K562 (cell line): ENCODE data around the gene ZSWIM4. TPM values are rescaled to one million over a fixed set of nuclear protein-coding genes. Genes with fewer than 3 reads are reported as not detected.

Experiments
- CTCF ChIP-seq, 3 experiments: IDR thresholded peaks in 2 of 3; conservative IDR thresholded peaks in 1 of 3; 2 replicates each; pipeline ENCODE4 v1.5.1; 2011 to 2012; ENCODE audit warnings: low read length in 3 of 3, mild to moderate bottlenecking in 3 of 3, control low read depth in 2 of 3, improper control_type of control experiment in 1 of 3, inconsistent platforms in 1 of 3, low read depth in 1 of 3, mixed read lengths in 1 of 3, moderate library complexity in 1 of 3; ENCODE audit not compliant: insufficient read depth in 2 of 3
- ELF4 ChIP-seq: fragments of 450-650 bp; formaldehyde crosslinking; IDR thresholded peaks from 2 replicates; pipeline ENCODE4 v1.4.0; 2022; ENCODE audit warnings: missing genetic modification characterization
- FOXA3 ChIP-seq, 2 experiments: fragments of 450-650 bp in 1 of 2; sonication (generic) in 1 of 2; formaldehyde crosslinking; IDR thresholded peaks in 1 of 2; conservative IDR thresholded peaks in 1 of 2; 2 replicates each; pipeline versions ENCODE4 v1.4.0 to v1.8.0; 2020 to 2022; ENCODE audit warnings: mild to moderate bottlenecking in 2 of 2, missing genetic modification reagents in 1 of 2
- HMGN3 ChIP-seq: IDR thresholded peaks from 2 replicates; pipeline ENCODE4 v1.6.1; 2011; ENCODE audit warnings: borderline replicate concordance, low read depth, mild to moderate bottlenecking, mixed read lengths, low read length; ENCODE audit not compliant: insufficient read length; ENCODE audit errors: extremely low read depth
- MTF1 ChIP-seq: fragments of 250-450 bp; sonication (Bioruptor Pico); IDR thresholded peaks from 2 replicates; pipeline ENCODE4 v1.9.0; 2021; ENCODE audit warnings: moderate library complexity, mild to moderate bottlenecking, inconsistent platforms, borderline replicate concordance
- RB1 ChIP-seq: fragments of 450-650 bp; IDR thresholded peaks from 2 replicates; pipeline ENCODE4 v1.6.1; 2017; ENCODE audit warnings: low read depth, mild to moderate bottlenecking
- VEZF1 ChIP-seq: fragments of 200-800 bp; sonication (Bioruptor generic); IDR thresholded peaks from 2 replicates; pipeline ENCODE4 v1.6.1; 2017; ENCODE audit warnings: missing genetic modification characterization, missing compliant biosample characterization
- ZBTB40 ChIP-seq, 2 experiments: fragments of 450-650 bp in 1 of 2; sonication (generic) in 1 of 2; formaldehyde crosslinking in 1 of 2; IDR thresholded peaks; 2 replicates each; pipeline versions ENCODE4 v1.7.1 to v1.9.0; 2016 to 2022; ENCODE audit warnings: inconsistent platforms in 1 of 2, mild to moderate bottlenecking in 1 of 2, missing genetic modification reagents in 1 of 2
- ZNF212 ChIP-seq: fragments of 450-650 bp; formaldehyde crosslinking; IDR thresholded peaks from 2 replicates; pipeline ENCODE4 v1.4.0; 2020; ENCODE audit warnings: mild to moderate bottlenecking
- ZNF507 ChIP-seq: conservative IDR thresholded peaks from 2 replicates; pipeline ENCODE4 v1.6.1; 2017; ENCODE audit warnings: missing genetic modification characterization, missing compliant biosample characterization
- ZNF740 ChIP-seq, 3 experiments: fragments of 200-800 bp in 1 of 3; sonication (Bioruptor generic) in 1 of 3; sonication (generic) in 1 of 3; formaldehyde crosslinking in 1 of 3; IDR thresholded peaks; 2 replicates each; pipeline versions ENCODE4 v1.6.1 to v1.8.0; 2016 to 2022; ENCODE audit warnings: mild to moderate bottlenecking in 2 of 3, missing compliant biosample characterization in 2 of 3, missing genetic modification characterization in 2 of 3, missing genetic modification reagents in 1 of 3
- polyA plus RNA-seq, 8 experiments: library from polyadenylated mRNA; depleted of rRNA in 4 of 8; stranded (reverse) in 5 of 8; unstranded in 3 of 8; fragments of >200 nt; fragmentation: Nextera tagmentation in 2 of 8; fragmentation: Illumina TruSeq in 1 of 8; extraction: Ambion mirVana in 2 of 8; extraction: Trizol in 1 of 8; gene quantifications; 2 replicates each; pipeline versions ENCODE4 v1.2.1 to v1.2.3, GENCODE V29; 2011 to 2014; ENCODE audit warnings: inconsistent platforms in 1 of 8, missing spikeins in 1 of 8
- total RNA-seq, 7 experiments: library from RNA; depleted of rRNA in 6 of 7; stranded (reverse); fragments of >200 nt in 6 of 7; fragmentation: Illumina TruSeq in 2 of 7; extraction: Trizol in 2 of 7; gene quantifications; 2 replicates each; pipeline versions ENCODE4 v1.2.1 to v1.2.3, GENCODE V29; 2011 to 2021; ENCODE audit warnings: low replicate concordance in 1 of 7

Gene ZSWIM4
- total and polyA plus RNA-seq, 9 of the 15 experiments (the other 6 are each of a cell fraction or from before 2014, with no cell fraction given), result 0.25 to 3.7 (median 0.79) TPM; not detected in 2

- TF ChIP-seq ZNF740 (CRISPR knock-in tag; IDR thresholded peaks at IDR 0.05) (peak; percentile 86), ZNF740 (tag; IDR thresholded peaks at IDR 0.05) (no peak), ELF4 (no peak), ZNF507 (tag) (no peak), HMGN3 (peak; percentile 2), MTF1 (CRISPR knock-in tag) (no peak), FOXA3 (CRISPR knock-in tag; conservative IDR thresholded peaks at IDR 0.05 in 1 of 2, IDR thresholded peaks at IDR 0.05 in 1 of 2) (0 out of 4 replicates have a peak, but pooled peaks of 1 of the 2 experiments have one; percentile 53), ZBTB40 (IDR thresholded peaks at IDR 0.05) (no peak), ZBTB40 (CRISPR knock-in tag; IDR thresholded peaks at IDR 0.05) (no peak), VEZF1 (CRISPR knock-in tag) (peak; percentile 38), CTCF (IDR thresholded peaks at IDR 0.05 in 2 of 3, conservative IDR thresholded peaks at IDR 0.05 in 1 of 3; ENCODE audit: insufficient read depth in 2 of 3, low read depth in 1 of 3, low read length in 3 of 3) (peak in 1 of 3 experiments; percentile 4; a peak in 1 of 6 replicates), ZNF212 (CRISPR knock-in tag) (no peak), RB1 (peak; percentile 29; the same call in 1 of the 2 replicates)
Measured at GRCh38 chr19:13817615-13818371, 22.6 kb downstream of the ZSWIM4 start (continued).
